OCI-LY3 (cell line): ENCODE results near the gene SALL3.

ENCODE experiments used
- H2AFZ ChIP-seq: fragments of 200-600, 300-600 bp; shearing (Covaris generic); 2 replicates; pipeline ENCODE4 v1.6.0; 2014; ENCODE audit warnings: antibody characterized with exemption, low read depth, low read length
- H3K27ac ChIP-seq: fragments of 200-600, 300-600 bp; sonication (generic); 2 replicates; pipeline ENCODE4 v1.5.1; 2014; ENCODE audit warnings: mild to moderate bottlenecking, low read length, moderate library complexity, mixed read lengths
- H3K27me3 ChIP-seq: fragments of 200-600, 300-600 bp; sonication (generic); 2 replicates; pipeline ENCODE4 v1.6.1; 2014; ENCODE audit warnings: low read depth, low read length, mixed read lengths
- H3K36me3 ChIP-seq: fragments of 200-600, 300-600 bp; sonication (generic); replicated peaks from 2 replicates; pipeline ENCODE3; 2014; ENCODE audit warnings: low read depth, low read length, mixed read lengths
- H3K4me1 ChIP-seq: fragments of 300-600, 200-600 bp; sonication (generic); 2 replicates; pipeline ENCODE4 v1.6.1; 2014; ENCODE audit warnings: low read length, mixed read lengths
- H3K4me2 ChIP-seq: fragments of 200-600, 300-600 bp; sonication (generic); 2 replicates; pipeline ENCODE4 v1.6.1; 2014; ENCODE audit warnings: low read length, mixed read lengths
- H3K4me3 ChIP-seq: fragments of 300-600, 200-600 bp; sonication (generic); 2 replicates; pipeline ENCODE4 v1.5.1; 2014; ENCODE audit warnings: antibody characterized with exemption, mild to moderate bottlenecking, low read length, moderate library complexity
- H3K79me2 ChIP-seq: fragments of 300-600, 200-600 bp; shearing (Covaris generic); 2 replicates; pipeline ENCODE4 v1.6.1; 2014; ENCODE audit warnings: mild to moderate bottlenecking, low read length, mixed read lengths
- H3K9ac ChIP-seq: fragments of 300-600, 200-600 bp; shearing (Covaris generic); 2 replicates; pipeline ENCODE4 v1.6.0; 2014; ENCODE audit warnings: mild to moderate bottlenecking, low read length, moderate library complexity
- H3K9me3 ChIP-seq: fragments of 200-600, 300-600 bp; shearing (Covaris generic); 2 replicates; pipeline ENCODE4 v1.6.1; 2014; ENCODE audit warnings: low read length, mixed read lengths; ENCODE audit not compliant: insufficient read depth
- H4K20me1 ChIP-seq: fragments of 200-600, 300-600 bp; sonication (generic); 2 replicates; pipeline ENCODE4 v1.6.1; 2016; ENCODE audit warnings: low read length, mixed read lengths; ENCODE audit not compliant: insufficient read depth
- CTCF ChIP-seq: fragments of 200-600, 300-600 bp; sonication (generic); IDR thresholded peaks from 2 replicates; pipeline ENCODE4 v1.5.1; 2014; ENCODE audit warnings: antibody characterized with exemption, low read length, low read depth
- EZH2phosphoT487 ChIP-seq: fragments of 200-600 bp; shearing (Covaris generic); IDR thresholded peaks from 2 replicates; pipeline ENCODE4 v1.6.1; 2018; ENCODE audit warnings: antibody characterized with exemption, mixed run types, low read depth

The SALL3 gene

GRCh38 chr18:79006106-79006795 is 26.6 kb downstream of the SALL3 start:
- H3K9ac ChIP-seq: no peak overlapping the region
- H3K36me3 ChIP-seq: no peaks in the 10 kb centered on the region
- no peaks in the 10 kb centered on the region for H3K4me1 ChIP-seq
- no peaks in the 10 kb centered on the region for H4K20me1 ChIP-seq
- no peak overlapping the region for H3K27ac ChIP-seq
- H3K9me3 ChIP-seq: 0 out of 2 replicates have a peak, but pooled peaks cover 6% of the 10 kb centered on the region
- H3K4me2 ChIP-seq: no peak overlapping the region
- no peak overlapping the region for H3K4me3 ChIP-seq
- TF ChIP-seq EZH2phosphoT487: no peak
- no peak for TF ChIP-seq CTCF
- no peak overlapping the region for H2AFZ ChIP-seq
- H3K79me2 ChIP-seq: no peaks in the 10 kb centered on the region
- peaks cover 22% of the 10 kb centered on the region; the same call in 1 of the 2 replicates for H3K27me3 ChIP-seq

GRCh38 chr18:79007440-79007839 is 27.8 kb downstream of the SALL3 start:
- H3K9ac ChIP-seq: no peak overlapping the region
- TF ChIP-seq CTCF (no peak), EZH2phosphoT487 (no peak)

GRCh38 chr18:79008356-79008940 is 28.8 kb downstream of the SALL3 start:
- no peak overlapping the region for H3K9ac ChIP-seq
- TF ChIP-seq EZH2phosphoT487 (no peak), CTCF (no peak)
- 0 out of 2 replicates have a peak, but pooled peaks cover 6% of the 10 kb centered on the region for H3K9me3 ChIP-seq
- H2AFZ ChIP-seq: no peak overlapping the region
- no peaks in the 10 kb centered on the region for H3K4me1 ChIP-seq
- H3K27ac ChIP-seq: no peak overlapping the region
- no peaks in the 10 kb centered on the region for H4K20me1 ChIP-seq
- H3K27me3 ChIP-seq: peaks cover 30% of the 10 kb centered on the region
- H3K4me2 ChIP-seq: no peak overlapping the region
- H3K79me2 ChIP-seq: no peaks in the 10 kb centered on the region
- H3K4me3 ChIP-seq: no peak overlapping the region
- H3K36me3 ChIP-seq: no peaks in the 10 kb centered on the region

More at GRCh38 chr18:79007440-79007839, 27.8 kb downstream of the SALL3 start:
- H3K36me3 ChIP-seq: no peaks in the 10 kb centered on the region
- no peak overlapping the region for H3K4me3 ChIP-seq
- no peaks in the 10 kb centered on the region for H4K20me1 ChIP-seq
- no peak overlapping the region for H3K4me2 ChIP-seq
- no peaks in the 10 kb centered on the region for H3K4me1 ChIP-seq
- no peak overlapping the region for H3K27ac ChIP-seq
- H3K27me3 ChIP-seq: peaks cover 27% of the 10 kb centered on the region; the same call in 1 of the 2 replicates
- H2AFZ ChIP-seq: no peak overlapping the region
- H3K9me3 ChIP-seq: 0 out of 2 replicates have a peak, but pooled peaks cover 6% of the 10 kb centered on the region
- no peaks in the 10 kb centered on the region for H3K79me2 ChIP-seq

GRCh38 chr18:79010802-79011201 is 31.2 kb downstream of the SALL3 start:
- no peaks in the 10 kb centered on the region for H4K20me1 ChIP-seq
- 0 out of 2 replicates have a peak, but pooled peaks cover 6% of the 10 kb centered on the region for H3K9me3 ChIP-seq
- H3K79me2 ChIP-seq: no peaks in the 10 kb centered on the region
- H3K4me2 ChIP-seq: no peak overlapping the region
- H3K27me3 ChIP-seq: peaks cover 29% of the 10 kb centered on the region
- H3K4me1 ChIP-seq: no peaks in the 10 kb centered on the region
- no peak overlapping the region for H3K4me3 ChIP-seq
- H3K36me3 ChIP-seq: no peaks in the 10 kb centered on the region
- H3K9ac ChIP-seq: no peak overlapping the region
- H3K27ac ChIP-seq: no peak overlapping the region
- TF ChIP-seq EZH2phosphoT487 (no peak), CTCF (no peak)
- no peak overlapping the region for H2AFZ ChIP-seq
